GM18507 (cell line): Measurements from ENCODE around the gene TRIM46.
"Not testable (repeated sequence)": the region's sequence is repeated elsewhere in the genome, so short reads cannot be mapped to it uniquely, and the experiment has no call there.

Experiments used
- DNase-seq: peaks from one replicate; pipeline ENCODE4 v3.0.0; 2011; ENCODE audit warnings: low read depth; ENCODE audit not compliant: insufficient read length; ENCODE audit errors: extremely low spot score
- FAIRE-seq: peaks from 2 replicates; lab custom pipeline; 2011; peaks lifted over from hg19 to GRCh38; lab: Jason Lieb, UNC

Gene TRIM46

GRCh38 chr1:155198547-155198906 lies 24.9 kb downstream of the TRIM46 start:
- no peak for FAIRE-seq

DNA sequence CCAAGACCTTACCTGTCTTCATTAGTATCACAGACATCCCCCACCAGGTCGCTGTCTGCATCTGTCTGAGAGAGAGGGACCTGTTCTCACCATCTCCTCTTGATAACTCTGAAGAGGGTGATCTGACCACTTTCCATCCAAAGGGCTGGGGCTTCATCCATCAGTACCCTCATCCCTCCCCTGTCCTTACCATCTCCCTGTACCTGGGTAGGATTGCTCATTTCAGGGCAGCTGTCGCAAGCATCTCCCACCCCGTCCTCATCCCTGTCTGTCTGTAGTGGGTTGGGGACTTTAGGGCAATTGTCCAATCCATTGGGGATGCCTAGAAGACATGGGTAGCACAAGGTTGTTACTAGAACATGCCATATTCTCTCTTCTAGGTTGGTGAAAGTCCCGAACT lies 26.1 kb downstream of the TRIM46 start:
- no peak for FAIRE-seq
- no peak for DNase-seq

More at GRCh38 chr1:155198547-155198906, 24.9 kb downstream of the TRIM46 start:
- no peak for DNase-seq

DNA sequence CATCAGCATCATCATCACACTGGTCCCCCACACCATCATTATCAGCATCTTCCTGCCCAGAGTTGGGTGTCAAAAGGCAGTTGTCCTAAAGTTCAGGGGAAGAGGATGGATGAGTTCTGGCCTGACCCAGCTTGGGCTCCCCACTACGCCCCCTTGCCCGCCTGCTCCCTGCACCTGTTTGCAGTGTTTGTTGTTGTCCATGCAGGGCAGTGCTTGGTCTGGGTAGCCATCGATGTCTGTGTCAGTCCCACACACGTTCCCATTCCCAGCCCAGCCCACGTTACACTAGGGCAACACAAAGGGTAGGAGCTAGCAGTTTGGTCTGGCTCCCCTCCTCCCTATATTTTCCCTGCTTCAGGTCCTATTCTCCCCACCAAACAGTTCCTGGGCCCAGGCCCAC lies 27.3 kb downstream of the TRIM46 start:
- no peak for DNase-seq
- no peak for FAIRE-seq

GRCh38 chr1:155202198-155202597 lies 28.5 kb downstream of the TRIM46 start:
- DNase-seq (no peak), FAIRE-seq (no peak)

- FAIRE-seq (no peak), DNase-seq (no peak)
Measured at GRCh38 chr1:155202731-155203515, 29.3 kb downstream of the TRIM46 start.

DNA sequence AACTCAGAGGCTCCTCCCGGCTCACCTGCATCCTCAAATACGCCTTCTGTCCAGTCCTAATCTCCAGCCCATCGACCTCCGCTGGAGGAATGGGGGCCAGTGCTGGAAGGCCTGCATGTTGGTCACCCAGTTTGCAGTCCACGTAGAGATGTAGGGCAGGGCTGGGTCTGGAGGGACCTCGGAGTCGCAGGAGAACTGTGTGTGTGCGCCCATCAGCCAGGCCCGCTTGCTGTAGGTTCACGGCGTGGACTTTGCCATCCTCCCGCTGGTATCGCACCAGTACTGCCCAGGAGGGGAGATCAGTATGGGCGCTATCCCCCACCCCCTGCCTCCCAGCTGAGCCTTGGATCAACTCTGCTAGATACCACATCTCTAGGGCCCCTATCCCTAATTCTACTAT lies 31.4 kb downstream of the TRIM46 start:
- DNase-seq, result no peak
- FAIRE-seq, result no peak

DNA sequence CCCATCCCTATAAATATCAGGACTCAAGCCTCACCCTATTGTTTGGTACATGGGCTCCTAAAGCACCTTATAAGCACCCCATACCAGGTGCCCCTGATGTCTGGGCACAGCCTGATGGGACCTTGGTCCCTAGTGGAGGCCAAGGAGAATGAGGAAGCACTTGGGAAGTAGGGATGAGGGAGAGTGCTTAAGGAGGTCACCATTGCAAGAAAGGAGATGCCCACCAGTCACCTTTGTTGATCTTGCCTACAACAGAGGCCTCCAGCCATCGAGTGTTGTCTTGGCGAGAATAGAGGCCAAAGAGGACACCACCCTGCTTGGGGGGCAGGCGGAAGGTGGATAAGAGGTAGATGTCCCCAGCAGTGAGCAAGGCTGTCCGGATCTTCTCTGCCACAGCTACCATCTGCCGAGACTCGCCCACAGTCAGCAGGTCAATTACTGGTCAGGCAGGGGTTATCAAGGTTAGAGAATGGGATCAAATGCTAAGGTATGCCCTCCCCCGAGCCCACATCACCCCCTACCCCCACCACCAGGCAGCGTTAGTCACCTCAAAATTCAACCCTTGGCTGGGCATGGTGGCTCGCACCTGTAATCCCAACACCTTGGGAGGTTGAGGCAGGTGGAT lies 32.4 kb downstream of the TRIM46 start:
- FAIRE-seq (no peak), DNase-seq (no peak)

DNA sequence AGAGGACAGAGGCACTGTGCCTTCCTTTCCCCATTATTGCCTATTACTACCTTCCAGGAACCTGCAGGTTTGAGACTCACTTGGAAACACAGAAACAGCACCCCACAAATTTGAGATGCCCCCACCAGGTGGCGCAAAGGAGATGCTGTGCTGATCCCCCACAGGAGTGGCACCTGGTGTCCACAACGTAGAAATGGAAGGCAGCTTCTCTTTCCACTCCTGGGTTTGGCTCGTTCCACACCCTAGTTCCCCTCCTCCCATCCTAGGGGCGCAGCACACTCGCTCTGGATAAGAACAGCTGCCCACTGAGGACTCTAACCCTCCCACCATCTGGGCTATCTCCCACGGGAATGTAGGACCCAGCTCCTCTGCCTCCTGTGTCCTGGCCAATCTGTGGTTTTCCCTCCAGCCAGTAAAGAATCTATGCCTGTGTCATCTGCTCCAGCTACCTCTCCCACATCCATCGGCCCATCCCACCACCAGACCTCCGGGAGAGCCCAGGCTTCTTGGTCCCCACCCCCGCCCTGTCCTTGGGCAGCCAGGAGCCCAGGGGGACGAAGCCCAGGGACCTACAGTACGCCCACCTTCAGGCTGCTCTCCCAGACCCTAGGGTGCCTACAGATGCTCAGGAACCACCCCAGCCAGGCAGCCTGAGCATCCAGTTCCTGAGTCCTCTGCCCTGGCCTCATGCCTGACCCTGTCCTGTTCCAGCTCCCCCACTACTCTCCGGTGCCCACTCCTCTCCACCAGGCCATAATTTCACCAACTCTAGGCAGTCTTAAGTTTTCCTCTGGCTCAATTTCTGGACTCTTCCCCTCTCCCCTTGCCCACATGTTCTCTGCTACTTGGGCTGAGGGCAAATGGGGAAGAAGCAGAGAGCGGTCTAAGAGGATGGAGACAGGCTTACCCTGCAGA lies 33.5 kb downstream of the TRIM46 start:
- FAIRE-seq (peak; percentile 88), DNase-seq (no peak)

DNA sequence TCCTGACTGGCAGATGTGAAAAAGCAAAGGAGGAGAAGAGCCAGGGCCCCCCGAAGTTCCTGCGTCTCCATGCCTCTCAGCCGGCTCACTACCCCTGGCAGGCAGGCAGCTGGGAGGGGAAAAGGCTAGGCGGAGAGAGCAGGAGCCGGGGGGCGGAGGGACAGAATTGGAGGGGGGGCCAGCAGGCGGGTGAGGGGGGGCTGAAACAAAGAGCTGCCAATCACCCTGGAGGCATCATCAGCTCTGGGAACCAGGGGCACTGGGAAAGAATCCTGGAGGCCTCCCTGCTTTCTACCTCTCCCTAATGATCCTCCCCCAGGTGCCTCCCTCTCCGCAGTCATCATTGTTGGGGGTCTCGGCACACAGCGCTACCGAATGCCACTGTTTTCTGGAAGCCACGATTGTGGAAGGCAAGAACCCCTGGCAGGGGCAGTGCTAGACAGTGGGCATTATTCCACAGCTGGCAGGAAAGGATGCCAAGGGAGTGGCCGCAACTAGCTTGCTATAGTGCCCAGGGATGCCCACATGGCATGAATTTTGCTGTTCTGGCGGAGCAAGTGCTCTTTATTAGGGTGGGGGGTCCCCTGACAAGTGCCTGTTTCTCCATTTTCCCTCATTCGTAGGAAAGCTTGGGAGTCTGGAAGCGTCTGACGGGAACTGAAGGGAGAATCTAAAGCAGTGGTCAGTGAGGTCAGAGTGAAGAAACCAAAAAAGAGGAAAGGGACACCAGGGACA lies 34.3 kb downstream of the TRIM46 start, which contains the start of gene THBS3:
TSS of gene THBS3 (minus strand) at position 92 of the 735 bp plus-strand sequence. CDS start at position 71, 21 bp downstream.
- no peak for FAIRE-seq
- no peak for DNase-seq

- FAIRE-seq, result peak; percentile 63
- no peak for DNase-seq
Measured at GRCh38 chr1:155208541-155209311, 35.1 kb downstream of the TRIM46 start, which contains the start of gene MTX1. TSS of gene MTX1 (plus strand) at chr1:155208695. CDS start at chr1:155208805, 110 bp downstream.

DNA sequence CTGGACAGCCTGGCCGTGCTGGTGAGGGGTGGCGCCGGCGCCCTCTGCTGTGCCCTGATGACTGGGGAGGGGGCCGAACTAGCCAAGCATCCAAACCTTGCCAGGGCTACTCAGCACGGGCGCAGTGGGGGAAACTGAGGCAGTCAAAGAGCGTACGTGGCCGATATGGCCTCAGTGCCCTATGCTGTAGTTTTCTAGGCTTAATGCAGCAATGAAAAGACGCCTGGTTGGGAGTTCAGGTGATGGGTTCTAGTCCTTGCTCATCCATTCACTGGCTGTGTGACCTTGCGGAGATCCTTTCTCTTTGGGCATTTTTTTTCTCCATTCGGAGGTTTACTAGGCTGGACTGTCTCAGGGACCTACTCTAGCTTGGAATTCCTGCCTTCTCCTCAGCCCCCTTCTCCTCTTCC lies 35.7 kb downstream of the TRIM46 start:
- FAIRE-seq (no peak), DNase-seq (no peak)

DNA sequence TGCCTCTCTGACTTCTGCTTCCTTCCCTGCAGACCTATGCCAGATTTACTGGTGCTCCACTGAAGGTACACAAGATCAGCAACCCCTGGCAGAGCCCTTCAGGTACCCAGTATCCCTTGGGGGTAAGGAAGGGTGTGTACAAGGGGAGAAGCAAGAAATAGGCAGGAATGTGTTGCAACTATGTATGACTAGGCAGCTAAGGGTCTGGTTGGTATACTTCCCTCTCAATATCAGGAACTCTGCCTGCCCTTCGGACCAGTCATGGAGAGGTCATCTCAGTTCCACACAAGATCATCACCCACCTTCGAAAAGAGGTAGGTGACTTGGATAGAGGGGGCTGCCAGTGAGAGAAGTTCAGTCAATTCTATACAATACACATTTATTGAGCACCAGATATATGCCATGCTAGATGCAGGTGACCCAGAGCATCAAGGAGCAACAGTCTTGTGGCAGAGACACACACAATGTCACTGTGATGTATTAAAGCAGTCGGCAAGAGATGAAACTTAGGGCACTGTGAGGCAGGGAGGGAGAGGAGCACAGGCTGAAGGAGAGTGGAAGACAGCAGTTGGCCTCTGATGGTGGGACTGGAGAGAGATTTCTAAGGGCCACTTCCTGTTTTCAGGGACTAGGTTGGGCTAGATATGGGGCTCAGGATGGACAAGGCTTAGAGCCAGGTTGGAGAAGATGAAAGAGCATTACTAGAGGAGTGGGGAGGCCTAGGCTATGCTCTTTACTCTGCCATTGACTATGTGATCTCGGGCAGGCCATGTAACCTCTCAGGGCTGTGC lies 36.9 kb downstream of the TRIM46 start:
- no peak for FAIRE-seq
- DNase-seq, result no peak

DNA sequence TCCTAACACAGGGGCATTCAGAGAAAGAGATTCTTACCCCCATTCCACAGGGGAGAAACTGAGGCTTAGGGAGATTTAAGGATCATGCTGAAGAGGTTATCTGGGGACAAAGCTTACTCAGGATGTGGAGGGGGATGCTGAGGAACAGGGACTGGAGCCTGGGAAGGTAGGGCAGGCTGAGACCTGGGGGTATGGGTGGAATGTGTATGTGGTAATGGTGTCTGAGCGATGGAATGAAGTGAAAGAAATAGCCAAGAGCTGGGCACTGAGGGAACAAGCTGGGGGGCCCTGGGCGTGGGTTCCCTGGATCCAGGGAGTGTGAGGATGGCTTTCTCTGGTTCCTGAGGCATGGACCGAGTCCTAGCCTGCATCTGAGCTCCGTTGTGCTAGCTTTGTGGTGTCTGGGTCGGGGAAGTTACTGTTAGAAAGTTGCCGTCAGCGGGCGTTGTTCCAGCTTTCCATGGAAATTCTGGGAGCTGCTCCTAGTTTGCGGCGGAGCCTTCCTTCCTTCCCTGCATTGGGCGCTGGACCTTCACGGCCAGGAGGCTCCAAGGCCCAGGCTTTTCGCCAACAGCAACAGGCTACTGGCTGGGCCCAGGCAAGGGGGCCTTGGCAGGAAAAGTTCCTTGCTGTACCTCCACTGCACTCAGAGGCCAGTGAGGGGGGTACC lies 37.9 kb downstream of the TRIM46 start:
- not testable (repeated sequence) for DNase-seq, FAIRE-seq

- not testable (repeated sequence) for DNase-seq, FAIRE-seq
Measured at GRCh38 chr1:155212051-155212440, 38.4 kb downstream of the TRIM46 start.

- not testable (repeated sequence) for DNase-seq, FAIRE-seq
Measured at GRCh38 chr1:155214702-155215101, 41.1 kb downstream of the TRIM46 start.

DNA sequence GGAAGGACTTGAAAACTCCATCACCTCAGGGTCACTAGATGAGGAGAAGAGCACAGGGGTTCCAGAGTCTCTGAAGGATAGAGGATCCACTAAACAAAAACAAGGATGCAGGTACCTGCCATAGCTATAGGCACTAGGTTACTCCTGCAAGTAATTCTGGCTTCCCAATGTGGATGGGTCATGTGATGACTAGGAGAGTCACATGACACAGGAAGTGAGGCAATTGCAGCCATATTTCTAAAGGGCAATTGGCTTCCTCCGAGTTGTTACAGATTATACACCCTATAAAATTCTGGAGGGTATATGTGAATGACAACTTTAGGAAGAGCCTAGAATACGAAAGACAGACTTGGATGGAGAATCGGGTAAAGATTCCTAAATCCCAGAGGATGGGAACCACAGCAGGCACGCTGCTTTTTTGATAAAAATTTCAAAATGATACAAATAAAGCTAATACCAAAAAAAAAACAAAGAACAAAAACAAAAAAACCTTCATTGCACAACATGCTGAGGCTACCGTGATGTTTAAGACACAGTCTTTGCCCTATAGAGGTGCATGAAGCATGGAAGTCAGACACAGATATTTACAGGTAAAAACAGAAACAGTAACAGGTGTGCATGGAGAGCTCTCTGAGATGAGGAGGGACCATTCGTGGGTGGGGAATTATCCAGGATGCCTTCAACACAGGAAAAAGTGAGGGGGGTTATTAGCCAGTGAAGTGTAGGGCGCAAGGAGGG lies 45.4 kb downstream of the TRIM46 start:
- FAIRE-seq (no peak), DNase-seq (no peak)

- DNase-seq (no peak), FAIRE-seq (no peak)
Measured at GRCh38 chr1:155219592-155220031, 46.0 kb downstream of the TRIM46 start.
